Vagina (tissue), 2 donors: ENCODE measurements around the gene CCDC197. TPM values are rescaled to one million over a fixed set of nuclear protein-coding genes. Genes with fewer than 3 reads are reported as not detected.

Source experiments
- DNase-seq, 2 donors: peaks; one replicate each; pipeline ENCODE4 v3.0.0-alpha.2; 2017; ENCODE audit errors: extremely low spot score in 2 of 2
- H3K27ac ChIP-seq: fragments of 200-600 bp; sonication (generic); one replicate; pipeline ENCODE4 v1.5.1; 2019
- H3K27me3 ChIP-seq: fragments of 200-600 bp; sonication (generic); one replicate; pipeline ENCODE4 v1.5.1; 2019
- H3K36me3 ChIP-seq, 2 donors: fragments of 200-600 bp; sonication (generic); one replicate each; pipeline ENCODE4 v1.5.1; 2017 to 2019
- H3K4me1 ChIP-seq: fragments of 200-600 bp; sonication (generic); one replicate; pipeline ENCODE4 v1.5.1; 2019
- H3K4me3 ChIP-seq, 2 donors: fragments of 200-600 bp; sonication (generic); 1 replicate in 1 of 2; 2 replicates in 1 of 2; pipeline ENCODE4 v1.5.1; 2016 to 2019
- H3K9me3 ChIP-seq: fragments of 200-600 bp; sonication (generic); one replicate; pipeline ENCODE4 v1.5.1; 2019
- CTCF ChIP-seq, 3 experiments: fragments of 450-650 bp in 2 of 3; fragments of 200-600 bp in 1 of 3; sonication (generic) in 1 of 3; IDR thresholded peaks; one replicate each; pipeline ENCODE4 v1.5.1; 2017 to 2019; ENCODE audit warnings: antibody characterized with exemption in 3 of 3, mild to moderate bottlenecking in 2 of 3, moderate library complexity in 2 of 3
- POLR2A ChIP-seq, 2 donors: fragments of 450-650 bp; IDR thresholded peaks; one replicate each; pipeline ENCODE4 v1.6.1; 2017; ENCODE audit warnings: antibody characterized with exemption in 2 of 2, mild to moderate bottlenecking in 2 of 2, moderate library complexity in 2 of 2
- POLR2AphosphoS5 ChIP-seq, 2 donors: sonication (generic); formaldehyde crosslinking; IDR thresholded peaks; one replicate each; pipeline ENCODE4 v1.9.0; 2017; ENCODE audit warnings: antibody characterized with exemption in 2 of 2, mild to moderate bottlenecking in 2 of 2, low read depth in 1 of 2; ENCODE audit not compliant: insufficient read depth in 1 of 2
- intact Hi-C: fragments of 100-400 bp; cut with DNase I; formaldehyde crosslinking; loops from one replicate; pipeline ENCODE4 v1.15.1; 2023
- total RNA-seq: library from RNA; depleted of rRNA; stranded (reverse); fragments of >200 nt; gene quantifications from one replicate; pipeline ENCODE4 v1.2.3, GENCODE V29; 2016

The CCDC197 gene
- total RNA-seq, 1 donor from 2014 or later = not detected

GRCh38 chr14:93984070-93984469 lies 13.0 kb upstream of the CCDC197 start:
- TF ChIP-seq POLR2A (IDR thresholded peaks at IDR 0.05) (no peak), POLR2AphosphoS5 (IDR thresholded peaks at IDR 0.05; ENCODE audit: insufficient read depth in 1 of 2, low read depth in 1 of 2) (no peak), CTCF (IDR thresholded peaks at IDR 0.05) (no peak)
- no peak overlapping the region for H3K27ac ChIP-seq

GRCh38 chr14:93984987-93985410 lies 12.1 kb upstream of the CCDC197 start:
- peak overlapping the region; percentile 60 for H3K27ac ChIP-seq
- no peaks in the 10 kb centered on the region for H3K27me3 ChIP-seq
- TF ChIP-seq POLR2AphosphoS5 (IDR thresholded peaks at IDR 0.05; ENCODE audit: insufficient read depth in 1 of 2, low read depth in 1 of 2) (peak in 1 of 2 donors; percentile 23), CTCF (IDR thresholded peaks at IDR 0.05) (peak in 1 of 3 experiments; percentile 45), POLR2A (IDR thresholded peaks at IDR 0.05) (no peak)
- H3K36me3 ChIP-seq = no peaks in the 10 kb centered on the region
- H3K4me1 ChIP-seq = peaks cover 22% of the 10 kb centered on the region
- H3K9me3 ChIP-seq = no peaks in the 10 kb centered on the region
- no peak for DNase-seq
- H3K4me3 ChIP-seq = no peak overlapping the region
- intact Hi-C loops = no loop called here

More at GRCh38 chr14:93984070-93984469, 13.0 kb upstream of the CCDC197 start:
- H3K36me3 ChIP-seq = no peaks in the 10 kb centered on the region
- no peak for DNase-seq
- H3K4me1 ChIP-seq = peaks cover 22% of the 10 kb centered on the region
- no peaks in the 10 kb centered on the region for H3K9me3 ChIP-seq
- H3K27me3 ChIP-seq = no peaks in the 10 kb centered on the region
- intact Hi-C loops = no loop called here
- H3K4me3 ChIP-seq = no peak overlapping the region

GRCh38 chr14:93986955-93987354 lies 10.1 kb upstream of the CCDC197 start:
- H3K27me3 ChIP-seq = no peaks in the 10 kb centered on the region
- no peak for DNase-seq
- H3K27ac ChIP-seq = no peak overlapping the region
- intact Hi-C loops = no loop called here
- H3K36me3 ChIP-seq = no peaks in the 10 kb centered on the region
- no peaks in the 10 kb centered on the region for H3K9me3 ChIP-seq
- no peak for TF ChIP-seq POLR2A (IDR thresholded peaks at IDR 0.05)
- no peak overlapping the region for H3K4me3 ChIP-seq
- peaks cover 11% of the 10 kb centered on the region for H3K4me1 ChIP-seq

GRCh38 chr14:93987376-93987775 lies 9.7 kb upstream of the CCDC197 start:
- intact Hi-C loops = no loop called here
- Histone ChIP-seq H3K27ac (no peak overlapping the region), H3K4me3 (no peak overlapping the region), H3K27me3 (no peaks in the 10 kb centered on the region), H3K9me3 (no peaks in the 10 kb centered on the region), H3K4me1 (peaks cover 11% of the 10 kb centered on the region), H3K36me3 (no peaks in the 10 kb centered on the region)
- no peak for DNase-seq
- TF ChIP-seq POLR2A (IDR thresholded peaks at IDR 0.05) (no peak), POLR2AphosphoS5 (IDR thresholded peaks at IDR 0.05; ENCODE audit: insufficient read depth in 1 of 2, low read depth in 1 of 2) (no peak), CTCF (IDR thresholded peaks at IDR 0.05) (no peak)

- H3K27me3 ChIP-seq = no peaks in the 10 kb centered on the region
- intact Hi-C loops = no loop called here
- no peak for DNase-seq
- no peak overlapping the region for H3K4me3 ChIP-seq
- H3K4me1 ChIP-seq = peaks cover 11% of the 10 kb centered on the region
- no peak overlapping the region for H3K27ac ChIP-seq
- no peaks in the 10 kb centered on the region for H3K9me3 ChIP-seq
- no peak for TF ChIP-seq CTCF (IDR thresholded peaks at IDR 0.05)
- no peak for TF ChIP-seq POLR2A (IDR thresholded peaks at IDR 0.05)
- no peak for TF ChIP-seq POLR2AphosphoS5 (IDR thresholded peaks at IDR 0.05; ENCODE audit: insufficient read depth in 1 of 2, low read depth in 1 of 2)
- H3K36me3 ChIP-seq = no peaks in the 10 kb centered on the region
Observed at GRCh38 chr14:93987815-93988476, 9.2 kb upstream of the CCDC197 start.
